Activated B cell treated with CpG ODN at 0.5 μM for 24 hours (primary cell): ENCODE measurements around the gene ARHGAP10. TPM values are rescaled to one million over a fixed set of nuclear protein-coding genes. Genes with fewer than 3 reads are reported as not detected.

Source experiments
- ATAC-seq: fragments of 200-7000 bp; cut with Tn5 transposase; one replicate; pipeline ENCODE4 v1.10.0; 2021; ENCODE audit warnings: low read depth, mild to moderate bottlenecking, moderate library complexity
- CTCF ChIA-PET: fragments of 350-600 bp; sonication (Branson Sonifier 250); formaldehyde crosslinking; loops from one replicate; lab custom pipeline; 2021; ENCODE audit warnings: antibody characterized with exemption; lab: Charles Lee
- POLR2A ChIA-PET: fragments of 350-600 bp; sonication (Branson Sonifier 250); formaldehyde crosslinking; loops from one replicate; lab custom pipeline; 2021; ENCODE audit warnings: antibody characterized with exemption; lab: Charles Lee
- DNase-seq: peaks from one replicate; pipeline ENCODE4 v3.0.0; 2022
- H3K27ac Mint-ChIP-seq: one replicate; pipeline ENCODE4 v1.8.0; 2020; ENCODE audit warnings: mixed read lengths
- H3K27me3 Mint-ChIP-seq: one replicate; pipeline ENCODE4 v1.8.0; 2021; ENCODE audit warnings: mixed read lengths
- H3K36me3 Mint-ChIP-seq: one replicate; pipeline ENCODE4 v1.8.0; 2021; ENCODE audit warnings: low read depth, mixed read lengths
- H3K4me1 Mint-ChIP-seq: one replicate; pipeline ENCODE4 v1.8.0; 2021; ENCODE audit warnings: mixed read lengths
- H3K4me3 Mint-ChIP-seq: one replicate; pipeline ENCODE4 v1.8.0; 2020; ENCODE audit warnings: mild to moderate bottlenecking, mixed read lengths
- H3K9me3 Mint-ChIP-seq: one replicate; pipeline ENCODE4 v1.8.0; 2020; ENCODE audit warnings: mixed read lengths
- CTCF ChIP-seq: fragments of 200-600 bp; IDR thresholded peaks from one replicate; pipeline ENCODE4 v1.8.0; 2022; ENCODE audit warnings: antibody characterized with exemption, mild to moderate bottlenecking
- intact Hi-C: fragments of 100-400 bp; cut with micrococcal nuclease; formaldehyde crosslinking; loops from one replicate; pipeline ENCODE4 v1.15.1; 2024
- total RNA-seq: library from RNA; stranded (reverse); gene quantifications from 2 replicates; pipeline ENCODE4 v1.2.3, GENCODE V29; 2022

Gene ARHGAP10
- total RNA-seq, 1 donor from 2014 or later: 0.60 TPM

- Mint-ChIP-seq H3K4me1 (no peaks in the 10 kb centered on the region), H3K9me3 (no peaks in the 10 kb centered on the region), H3K27me3 (peaks cover 5% of the 10 kb centered on the region), H3K4me3 (no peak overlapping the region), H3K27ac (no peak overlapping the region), H3K36me3 (no peaks in the 10 kb centered on the region)
- CTCF ChIA-PET: interaction anchor here (1.4 kb wide), 1 partner anchor 1279 kb away, joined by 4 read pairs; no protein-coding TSS in a partner anchor
- no peak for TF ChIP-seq CTCF
- ATAC-seq (no peak), DNase-seq (no peak)
- intact Hi-C loops: loop anchor here (5.0 kb wide), 2 partner anchors 788 to 1913 kb away; no protein-coding TSS in a partner anchor
- POLR2A ChIA-PET: interaction anchor here (0.6 kb wide), 1 partner anchor 459 kb away, joined by 4 read pairs; no protein-coding TSS in a partner anchor
These were observed 252.3 kb downstream of the ARHGAP10 start for GRCh38 chr4:147984065-147984777.

DNA sequence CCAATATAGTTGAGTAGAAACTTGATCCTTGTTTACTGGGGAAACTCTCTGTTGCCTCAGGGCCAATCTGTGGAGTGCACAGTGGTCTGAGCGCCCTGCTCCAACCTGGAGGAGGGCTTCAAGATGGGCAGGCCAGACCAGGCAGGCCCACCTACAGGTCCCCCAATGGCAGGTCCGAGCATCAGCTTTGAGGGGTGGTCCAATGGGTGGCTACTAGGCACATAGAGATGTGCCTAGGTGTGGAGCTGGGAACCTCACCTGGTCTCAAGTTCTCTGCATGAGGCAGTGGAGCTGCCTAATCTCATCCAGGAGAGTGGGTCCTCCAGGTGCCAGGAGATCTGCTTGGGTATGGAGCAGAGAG lies 252.9 kb downstream of the ARHGAP10 start:
- no peaks in the 10 kb centered on the region for H3K9me3 Mint-ChIP-seq
- H3K27me3 Mint-ChIP-seq: peaks cover 5% of the 10 kb centered on the region
- ATAC-seq: no peak
- ChIA-PET CTCF (no interaction called here), POLR2A (no interaction called here)
- no peak overlapping the region for H3K4me3 Mint-ChIP-seq
- no peak overlapping the region for H3K27ac Mint-ChIP-seq
- DNase-seq: no peak
- no peaks in the 10 kb centered on the region for H3K36me3 Mint-ChIP-seq
- no peak for TF ChIP-seq CTCF
- intact Hi-C loops: loop anchor here (5.0 kb wide), 2 partner anchors 788 to 1913 kb away; no protein-coding TSS in a partner anchor
- no peaks in the 10 kb centered on the region for H3K4me1 Mint-ChIP-seq

DNA sequence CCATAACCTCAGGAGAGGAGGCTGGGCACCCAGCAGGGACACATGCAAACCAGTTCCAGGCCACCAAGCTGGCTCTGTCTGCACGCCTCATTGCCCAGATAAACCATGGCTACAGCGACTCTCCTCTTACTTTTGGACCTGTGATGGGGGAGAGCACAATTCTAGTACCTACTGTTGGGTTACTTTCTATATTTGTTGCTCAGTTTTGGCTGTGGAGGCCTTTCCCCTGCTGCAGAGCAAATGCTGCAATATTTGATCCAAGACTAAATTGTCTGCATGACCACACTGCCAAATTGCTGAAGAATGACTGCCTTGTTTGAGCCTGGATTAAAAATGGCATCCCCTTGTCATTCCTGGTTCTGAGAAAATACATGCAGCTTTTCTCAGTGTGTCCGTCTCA lies 253.5 kb downstream of the ARHGAP10 start:
- no peak overlapping the region for H3K27ac Mint-ChIP-seq
- H3K4me1 Mint-ChIP-seq: no peaks in the 10 kb centered on the region
- ATAC-seq (no peak), DNase-seq (no peak)
- H3K9me3 Mint-ChIP-seq: no peaks in the 10 kb centered on the region
- H3K4me3 Mint-ChIP-seq: no peak overlapping the region
- peaks cover 5% of the 10 kb centered on the region for H3K27me3 Mint-ChIP-seq
- no peaks in the 10 kb centered on the region for H3K36me3 Mint-ChIP-seq
- ChIA-PET CTCF (no interaction called here), POLR2A (no interaction called here)
- TF ChIP-seq CTCF: no peak
- intact Hi-C loops: no loop called here

DNA sequence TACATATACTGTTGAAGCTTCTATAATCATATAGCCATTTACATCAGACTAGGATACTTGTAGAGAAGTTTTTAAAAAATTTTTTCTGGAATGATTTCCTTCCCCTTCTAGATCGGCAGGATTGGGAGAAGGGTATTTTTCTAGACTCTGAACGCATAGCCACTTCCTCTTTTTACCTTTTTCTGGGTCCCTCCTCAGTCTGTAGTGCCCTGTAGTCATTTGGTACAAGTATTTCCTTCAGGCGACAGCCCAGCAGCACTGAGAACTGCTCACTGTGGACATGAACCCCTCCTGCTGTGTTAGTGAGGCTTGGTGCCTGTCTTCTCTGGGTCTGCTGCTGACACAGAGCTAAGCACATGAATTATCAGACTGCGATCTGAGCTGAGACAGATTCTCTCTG lies 255.4 kb downstream of the ARHGAP10 start:
- CTCF ChIA-PET: no interaction called here
- Mint-ChIP-seq H3K4me3 (no peak overlapping the region), H3K36me3 (no peaks in the 10 kb centered on the region), H3K4me1 (no peaks in the 10 kb centered on the region), H3K27ac (no peak overlapping the region), H3K27me3 (no peaks in the 10 kb centered on the region), H3K9me3 (no peaks in the 10 kb centered on the region)
- POLR2A ChIA-PET: no interaction called here
- intact Hi-C loops: no loop called here
- no peak for DNase-seq
- no peak for TF ChIP-seq CTCF
- ATAC-seq: no peak

GRCh38 chr4:147991543-147992283 lies 259.8 kb downstream of the ARHGAP10 start:
- H3K4me3 Mint-ChIP-seq: no peak overlapping the region
- POLR2A ChIA-PET: no interaction called here
- no peak overlapping the region for H3K27ac Mint-ChIP-seq
- no peaks in the 10 kb centered on the region for H3K27me3 Mint-ChIP-seq
- no peaks in the 10 kb centered on the region for H3K36me3 Mint-ChIP-seq
- H3K9me3 Mint-ChIP-seq: no peaks in the 10 kb centered on the region
- no peak for TF ChIP-seq CTCF
- intact Hi-C loops: no loop called here
- CTCF ChIA-PET: no interaction called here
- no peaks in the 10 kb centered on the region for H3K4me1 Mint-ChIP-seq
- no peak for ATAC-seq
- no peak for DNase-seq
